ENCODE results near the gene TBC1D5.

GRCh38 chr3:17752436-17752835 is 10.0 kb upstream of the TBC1D5 start:
- TF ChIP-seq, protein P1, sequence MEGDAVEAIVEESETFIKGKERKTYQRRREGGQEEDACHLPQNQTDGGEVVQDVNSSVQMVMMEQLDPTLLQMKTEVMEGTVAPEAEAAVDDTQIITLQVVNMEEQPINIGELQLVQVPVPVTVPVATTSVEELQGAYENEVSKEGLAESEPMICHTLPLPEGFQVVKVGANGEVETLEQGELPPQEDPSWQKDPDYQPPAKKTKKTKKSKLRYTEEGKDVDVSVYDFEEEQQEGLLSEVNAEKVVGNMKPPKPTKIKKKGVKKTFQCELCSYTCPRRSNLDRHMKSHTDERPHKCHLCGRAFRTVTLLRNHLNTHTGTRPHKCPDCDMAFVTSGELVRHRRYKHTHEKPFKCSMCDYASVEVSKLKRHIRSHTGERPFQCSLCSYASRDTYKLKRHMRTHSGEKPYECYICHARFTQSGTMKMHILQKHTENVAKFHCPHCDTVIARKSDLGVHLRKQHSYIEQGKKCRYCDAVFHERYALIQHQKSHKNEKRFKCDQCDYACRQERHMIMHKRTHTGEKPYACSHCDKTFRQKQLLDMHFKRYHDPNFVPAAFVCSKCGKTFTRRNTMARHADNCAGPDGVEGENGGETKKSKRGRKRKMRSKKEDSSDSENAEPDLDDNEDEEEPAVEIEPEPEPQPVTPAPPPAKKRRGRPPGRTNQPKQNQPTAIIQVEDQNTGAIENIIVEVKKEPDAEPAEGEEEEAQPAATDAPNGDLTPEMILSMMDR (IDR thresholded peaks at IDR 0.05; ENCODE audit: low read depth, low read length, poor library complexity, severe bottlenecking), result no peak
- TF ChIP-seq EZH2phosphoT487 (IDR thresholded peaks at IDR 0.05; ENCODE audit: borderline replicate concordance, low read length), result no peak
